ENCODE results near the gene CXorf66.

GRCh38 chrX:139930916-139931645 is 34.2 kb downstream of the CXorf66 start:
- TF ChIP-seq, protein P1, sequence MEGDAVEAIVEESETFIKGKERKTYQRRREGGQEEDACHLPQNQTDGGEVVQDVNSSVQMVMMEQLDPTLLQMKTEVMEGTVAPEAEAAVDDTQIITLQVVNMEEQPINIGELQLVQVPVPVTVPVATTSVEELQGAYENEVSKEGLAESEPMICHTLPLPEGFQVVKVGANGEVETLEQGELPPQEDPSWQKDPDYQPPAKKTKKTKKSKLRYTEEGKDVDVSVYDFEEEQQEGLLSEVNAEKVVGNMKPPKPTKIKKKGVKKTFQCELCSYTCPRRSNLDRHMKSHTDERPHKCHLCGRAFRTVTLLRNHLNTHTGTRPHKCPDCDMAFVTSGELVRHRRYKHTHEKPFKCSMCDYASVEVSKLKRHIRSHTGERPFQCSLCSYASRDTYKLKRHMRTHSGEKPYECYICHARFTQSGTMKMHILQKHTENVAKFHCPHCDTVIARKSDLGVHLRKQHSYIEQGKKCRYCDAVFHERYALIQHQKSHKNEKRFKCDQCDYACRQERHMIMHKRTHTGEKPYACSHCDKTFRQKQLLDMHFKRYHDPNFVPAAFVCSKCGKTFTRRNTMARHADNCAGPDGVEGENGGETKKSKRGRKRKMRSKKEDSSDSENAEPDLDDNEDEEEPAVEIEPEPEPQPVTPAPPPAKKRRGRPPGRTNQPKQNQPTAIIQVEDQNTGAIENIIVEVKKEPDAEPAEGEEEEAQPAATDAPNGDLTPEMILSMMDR (IDR thresholded peaks at IDR 0.05; ENCODE audit: borderline replicate concordance, extremely low read depth, low read length, poor library complexity, severe bottlenecking), result no peak
- no peak for TF ChIP-seq EZH2 (IDR thresholded peaks at IDR 0.05; ENCODE audit: borderline replicate concordance, low read depth, low read length, severe bottlenecking)

All from DND-41 (cell line).